Measurements from ENCODE around the gene POLR3K.

POLR3K gene

DNA sequence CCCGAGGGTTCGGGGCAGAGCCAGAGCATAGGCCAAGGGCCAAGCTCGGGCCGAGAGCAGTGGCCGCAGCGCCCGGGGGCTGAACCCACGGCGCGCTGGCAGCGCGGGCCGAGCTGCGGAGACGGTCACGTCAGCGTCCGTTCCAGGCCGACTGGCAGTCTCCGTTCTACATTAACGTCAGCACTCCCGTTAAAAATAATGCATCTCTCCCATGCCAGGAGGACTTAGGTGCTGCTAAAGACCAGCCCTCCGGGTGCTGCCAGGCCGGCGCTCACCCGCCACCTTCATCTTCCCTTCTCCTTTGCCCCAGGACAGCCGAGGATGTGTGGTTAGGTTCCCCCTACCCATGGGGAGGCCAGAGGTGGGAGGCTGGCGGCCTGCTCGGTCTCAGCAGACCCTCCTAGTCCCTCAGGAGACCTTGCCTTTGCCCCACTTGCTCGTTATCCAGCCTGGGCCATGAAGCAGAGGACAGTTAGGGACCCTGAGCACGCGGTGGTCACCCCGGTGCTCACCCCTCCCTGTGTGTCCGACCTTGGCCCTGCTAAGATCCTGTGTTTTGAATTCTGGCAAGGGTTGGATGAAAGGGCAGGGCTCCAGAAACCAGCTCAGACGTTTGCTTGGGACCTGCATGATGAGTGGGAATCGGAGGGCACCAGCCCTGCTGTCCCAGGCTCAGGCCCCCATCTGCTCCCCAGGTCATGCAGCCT is 25.2 kb upstream of the POLR3K start:
- no peak for DNase-seq (ENCODE audit: low read depth)
- in situ Hi-C loops (cut with HindIII; ENCODE audit: low sequenced_read_pairs): no loop called here

DNA sequence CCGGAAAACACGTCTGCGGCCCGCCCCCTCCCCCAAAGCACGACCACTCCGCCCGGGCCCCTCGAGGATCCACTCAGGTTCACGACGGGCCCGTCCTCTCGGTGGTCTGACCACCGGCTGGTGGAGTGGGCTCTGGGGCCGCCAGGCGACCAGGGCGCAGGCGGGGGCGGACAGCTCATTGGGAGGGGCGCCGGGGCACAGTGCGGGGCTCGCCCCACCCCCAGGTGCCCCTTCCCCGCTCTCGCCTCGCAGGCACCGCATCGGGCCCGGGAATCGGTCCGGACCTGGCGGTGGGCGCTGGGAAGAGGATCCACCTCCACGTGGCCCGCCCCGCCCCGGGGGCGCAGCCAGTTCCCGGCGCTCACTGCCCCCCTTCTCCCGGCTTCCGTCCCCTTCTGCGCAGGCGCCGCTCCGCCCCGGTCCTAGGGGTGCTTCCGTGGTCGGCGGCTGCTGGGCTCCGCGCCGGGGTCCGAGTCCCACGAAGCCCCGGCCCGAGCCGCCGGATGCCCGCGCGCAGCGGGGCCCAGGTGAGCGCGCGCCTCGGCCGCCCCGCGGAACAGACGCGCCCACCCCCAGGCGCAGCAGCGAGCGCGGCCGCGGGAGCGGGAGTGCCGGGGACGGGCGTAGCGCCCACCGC is 24.5 kb upstream of the POLR3K start, which contains the start of gene MPG:
TSS of gene MPG (plus strand) at position 419 of the 637 bp plus-strand sequence. CDS start at position 504, 85 bp downstream.
- peak within 1 kb of the TSS; percentile 61 for H3K4me3 ChIP-seq (ENCODE audit: low read depth, low read length)
- in situ Hi-C loops (cut with HindIII; ENCODE audit: low sequenced_read_pairs): no loop called here
- no peak for DNase-seq (ENCODE audit: low read depth)
- TF ChIP-seq, protein P1, sequence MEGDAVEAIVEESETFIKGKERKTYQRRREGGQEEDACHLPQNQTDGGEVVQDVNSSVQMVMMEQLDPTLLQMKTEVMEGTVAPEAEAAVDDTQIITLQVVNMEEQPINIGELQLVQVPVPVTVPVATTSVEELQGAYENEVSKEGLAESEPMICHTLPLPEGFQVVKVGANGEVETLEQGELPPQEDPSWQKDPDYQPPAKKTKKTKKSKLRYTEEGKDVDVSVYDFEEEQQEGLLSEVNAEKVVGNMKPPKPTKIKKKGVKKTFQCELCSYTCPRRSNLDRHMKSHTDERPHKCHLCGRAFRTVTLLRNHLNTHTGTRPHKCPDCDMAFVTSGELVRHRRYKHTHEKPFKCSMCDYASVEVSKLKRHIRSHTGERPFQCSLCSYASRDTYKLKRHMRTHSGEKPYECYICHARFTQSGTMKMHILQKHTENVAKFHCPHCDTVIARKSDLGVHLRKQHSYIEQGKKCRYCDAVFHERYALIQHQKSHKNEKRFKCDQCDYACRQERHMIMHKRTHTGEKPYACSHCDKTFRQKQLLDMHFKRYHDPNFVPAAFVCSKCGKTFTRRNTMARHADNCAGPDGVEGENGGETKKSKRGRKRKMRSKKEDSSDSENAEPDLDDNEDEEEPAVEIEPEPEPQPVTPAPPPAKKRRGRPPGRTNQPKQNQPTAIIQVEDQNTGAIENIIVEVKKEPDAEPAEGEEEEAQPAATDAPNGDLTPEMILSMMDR (IDR thresholded peaks at IDR 0.05; ENCODE audit: low read depth, low read length, missing control alignments): no peak

More for the DNA sequence above, 25.2 kb upstream of the POLR3K start:
- TF ChIP-seq, protein P1 (IDR thresholded peaks at IDR 0.05; ENCODE audit: low read depth, low read length, missing control alignments): no peak
- H3K4me3 ChIP-seq (ENCODE audit: low read depth, low read length): peak overlapping the region; percentile 61

DNA sequence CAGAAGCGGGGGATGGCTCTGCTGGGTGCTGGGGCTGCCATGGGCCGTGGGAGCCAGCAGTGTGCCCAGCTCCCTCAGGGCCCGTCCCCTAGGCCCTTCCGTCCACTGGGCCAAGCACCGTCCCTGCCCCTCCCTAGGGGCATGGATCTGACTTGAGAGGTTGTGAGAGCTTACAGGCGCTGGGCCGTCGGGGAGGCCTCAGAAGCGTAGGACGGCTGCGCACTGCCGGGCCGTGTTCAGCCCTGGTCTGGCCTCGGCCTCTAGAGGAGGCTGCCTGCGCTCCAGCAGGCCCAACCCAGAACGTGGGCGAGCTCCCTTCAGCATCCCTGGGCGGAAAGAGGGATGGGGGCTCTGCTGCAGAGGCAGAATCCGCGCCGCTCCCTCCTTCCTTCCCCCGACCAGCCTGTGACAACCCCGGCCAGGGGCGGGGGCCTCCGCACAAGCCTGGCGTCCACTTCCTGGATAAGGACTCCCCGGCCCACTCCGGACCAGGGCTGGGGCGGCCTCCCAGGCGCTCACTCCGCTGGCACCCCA is 23.9 kb upstream of the POLR3K start:
- in situ Hi-C loops (cut with HindIII; ENCODE audit: low sequenced_read_pairs): no loop called here
- no peak for DNase-seq (ENCODE audit: low read depth)
- H3K4me3 ChIP-seq (ENCODE audit: low read depth, low read length): peak overlapping the region; percentile 61
- TF ChIP-seq, protein P1 (IDR thresholded peaks at IDR 0.05; ENCODE audit: low read depth, low read length, missing control alignments): no peak

DNA sequence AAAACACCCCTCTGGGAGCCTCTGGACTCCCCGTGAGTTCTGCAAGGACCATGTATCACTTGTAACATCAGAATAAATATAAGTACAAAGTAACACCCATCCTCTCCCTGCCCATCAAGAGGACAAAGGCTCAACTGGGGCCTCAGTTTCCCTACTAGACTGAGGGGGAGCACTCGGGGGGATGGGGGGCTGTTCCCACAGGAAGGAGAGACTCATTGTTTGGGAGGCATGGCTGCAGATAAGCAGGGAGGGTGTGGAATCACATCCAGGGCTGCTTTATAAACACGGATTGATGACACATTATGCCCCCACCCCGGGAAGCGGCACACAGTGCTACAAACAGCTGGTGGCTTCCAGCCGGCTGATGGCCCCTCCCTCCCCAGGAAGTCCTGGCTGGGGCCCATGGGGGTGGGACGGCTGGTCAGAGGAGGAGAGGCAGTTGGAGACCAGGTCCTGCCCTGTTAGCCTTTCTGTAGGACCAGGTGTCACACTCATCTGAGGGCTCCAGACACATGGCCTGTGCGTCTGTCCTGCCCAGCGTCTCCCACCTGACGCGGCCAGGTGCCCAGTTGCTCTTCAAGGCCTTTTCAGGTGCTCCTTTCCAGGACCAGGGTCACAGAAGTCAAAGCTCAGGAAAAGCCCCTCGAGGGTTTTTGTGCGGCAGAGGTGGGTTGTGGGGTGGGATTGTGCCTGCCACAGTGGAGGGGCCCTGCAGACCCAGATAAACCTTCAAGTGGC is 23.3 kb upstream of the POLR3K start:
- TF ChIP-seq, protein P1 (IDR thresholded peaks at IDR 0.05; ENCODE audit: low read depth, low read length, missing control alignments): no peak
- no peak overlapping the region for H3K4me3 ChIP-seq (ENCODE audit: low read depth, low read length)
- no peak for DNase-seq (ENCODE audit: low read depth)
- in situ Hi-C loops (cut with HindIII; ENCODE audit: low sequenced_read_pairs): no loop called here

DNA sequence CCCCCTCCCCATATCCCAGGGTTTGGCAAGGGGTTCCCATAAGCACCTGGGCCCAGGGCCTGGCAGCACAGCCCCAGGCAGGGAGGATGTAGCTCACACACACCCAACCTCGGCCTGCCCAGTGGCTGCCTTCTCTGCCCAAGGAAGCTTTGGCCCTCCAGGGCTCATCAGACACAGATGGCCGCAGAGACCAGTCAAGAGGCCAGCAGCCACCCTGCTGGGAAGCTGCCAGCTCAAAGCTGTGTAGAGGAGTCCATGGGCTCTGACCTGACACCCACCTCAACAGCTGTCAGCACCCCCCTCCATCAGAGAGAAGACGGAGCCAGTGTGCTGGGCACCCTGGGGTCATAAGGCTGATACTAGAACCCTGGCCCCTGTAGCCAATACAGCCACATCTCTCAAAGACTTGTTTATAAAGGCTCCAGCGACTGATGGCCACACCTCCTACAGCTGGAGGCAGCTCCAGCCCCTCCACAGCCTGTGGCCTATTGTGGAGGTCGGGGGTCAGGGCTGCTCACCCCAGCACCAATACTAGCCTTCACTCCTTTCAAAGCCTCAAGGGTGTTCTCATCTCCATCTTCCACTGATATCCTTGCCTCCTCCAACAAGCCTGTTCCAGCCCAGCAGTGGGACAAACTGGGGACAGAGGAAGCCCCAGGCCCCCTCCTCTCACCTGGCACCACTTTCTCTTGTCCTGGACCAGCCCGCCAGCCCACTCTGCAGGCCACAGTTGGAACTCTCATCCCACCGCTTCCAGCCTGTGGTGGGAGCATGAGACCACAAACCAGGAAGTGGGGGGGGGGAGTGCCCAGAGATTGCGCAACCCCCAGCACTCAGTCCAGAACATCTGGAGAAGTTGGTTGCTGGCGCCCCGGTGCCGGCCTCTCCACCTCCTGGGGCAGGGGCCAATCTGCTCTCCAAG is 22.4 kb upstream of the POLR3K start:
- in situ Hi-C loops (cut with HindIII; ENCODE audit: low sequenced_read_pairs): no loop called here
- no peak overlapping the region for H3K4me3 ChIP-seq (ENCODE audit: low read depth, low read length)
- TF ChIP-seq, protein P1 (IDR thresholded peaks at IDR 0.05; ENCODE audit: low read depth, low read length, missing control alignments): peak; percentile 48
- DNase-seq (ENCODE audit: low read depth): peak; percentile 59
